Activated CD8-positive, alpha-beta memory T cell treated with anti-CD3 and anti-CD28 coated beads, Interleukin-2, amount 50 U/mL, for 1 hour (primary cell): Measurements from ENCODE around the gene SPTLC2.
"Not testable (repeated sequence)": the region's sequence is repeated elsewhere in the genome, so short reads cannot be mapped to it uniquely, and the experiment has no call there.

ENCODE experiments used
- DNase-seq: peaks from one replicate; pipeline ENCODE4 v3.0.0-alpha.2; 2020; ENCODE audit errors: extremely low read depth

The SPTLC2 gene

DNA sequence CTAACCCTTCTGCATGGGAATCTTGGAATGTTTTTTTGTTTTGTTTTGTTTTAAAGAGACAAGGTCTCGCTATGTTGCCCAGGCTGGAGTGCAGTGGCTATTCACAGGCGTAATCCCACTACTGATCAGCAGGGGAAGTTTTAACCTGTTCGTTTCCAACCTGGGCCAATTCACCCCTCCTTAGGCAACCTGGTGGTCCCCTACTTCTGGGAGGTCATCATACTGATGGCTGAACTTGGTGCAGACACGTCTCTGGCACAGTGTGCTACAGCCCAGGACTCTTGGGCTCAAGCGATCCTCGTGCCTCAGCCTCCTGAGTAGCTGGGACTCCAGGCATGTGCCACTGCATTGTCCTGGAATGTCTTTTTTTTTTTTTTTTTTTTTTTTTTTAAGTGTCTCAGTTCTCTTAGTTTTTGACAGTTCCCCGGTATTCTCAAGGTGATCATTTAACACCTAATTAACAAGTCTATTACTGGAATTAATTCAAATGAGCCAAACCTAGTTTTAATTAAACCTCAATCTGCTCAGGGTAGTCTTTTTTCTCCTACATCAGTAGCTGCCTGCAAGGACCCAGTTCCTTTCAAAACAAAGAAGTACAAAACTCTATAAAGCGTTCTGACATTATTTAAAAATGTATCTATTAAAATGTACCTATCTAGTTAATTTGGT lies 68.8 kb downstream of the SPTLC2 start:
- DNase-seq = no peak

DNA sequence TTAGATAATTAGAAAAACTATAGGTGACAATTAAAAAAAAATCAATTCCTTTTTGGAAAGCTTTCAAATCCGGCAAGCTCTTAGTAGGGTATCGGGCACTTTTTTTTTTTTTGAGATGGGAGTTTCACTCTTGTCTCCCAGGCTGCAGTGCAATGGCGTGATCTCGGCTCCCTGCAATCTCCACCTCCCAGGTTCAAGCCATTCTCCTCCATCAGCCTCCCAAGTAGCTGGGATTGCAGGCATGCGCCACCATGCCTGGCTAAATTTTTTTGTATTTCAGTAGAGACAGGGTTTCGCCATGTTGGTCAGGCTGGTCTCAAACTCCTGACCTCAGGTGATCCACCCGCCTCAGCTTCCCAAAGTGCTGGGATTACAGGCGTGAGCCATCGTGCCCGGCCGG lies 71.3 kb downstream of the SPTLC2 start:
- not testable (repeated sequence) for DNase-seq

DNA sequence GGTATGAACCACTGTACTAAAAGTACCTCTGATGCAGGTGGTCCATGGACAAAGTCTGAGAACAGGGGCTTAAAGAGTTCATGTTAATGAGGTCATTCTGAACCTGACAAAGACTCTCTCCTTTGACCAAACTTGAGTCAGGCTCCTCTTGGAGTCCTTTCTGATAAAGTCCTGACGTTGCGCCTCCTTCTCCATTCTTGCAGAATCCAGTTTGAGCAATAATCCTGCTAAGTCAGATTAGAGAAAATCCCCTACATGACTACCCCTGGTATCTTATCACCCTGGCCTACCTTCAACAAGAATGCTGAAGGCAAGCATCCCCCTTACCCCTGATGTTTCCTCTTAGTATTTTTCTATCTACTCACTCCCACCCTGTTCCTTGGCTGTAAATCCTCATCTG lies 71.9 kb downstream of the SPTLC2 start:
- no peak for DNase-seq

DNA sequence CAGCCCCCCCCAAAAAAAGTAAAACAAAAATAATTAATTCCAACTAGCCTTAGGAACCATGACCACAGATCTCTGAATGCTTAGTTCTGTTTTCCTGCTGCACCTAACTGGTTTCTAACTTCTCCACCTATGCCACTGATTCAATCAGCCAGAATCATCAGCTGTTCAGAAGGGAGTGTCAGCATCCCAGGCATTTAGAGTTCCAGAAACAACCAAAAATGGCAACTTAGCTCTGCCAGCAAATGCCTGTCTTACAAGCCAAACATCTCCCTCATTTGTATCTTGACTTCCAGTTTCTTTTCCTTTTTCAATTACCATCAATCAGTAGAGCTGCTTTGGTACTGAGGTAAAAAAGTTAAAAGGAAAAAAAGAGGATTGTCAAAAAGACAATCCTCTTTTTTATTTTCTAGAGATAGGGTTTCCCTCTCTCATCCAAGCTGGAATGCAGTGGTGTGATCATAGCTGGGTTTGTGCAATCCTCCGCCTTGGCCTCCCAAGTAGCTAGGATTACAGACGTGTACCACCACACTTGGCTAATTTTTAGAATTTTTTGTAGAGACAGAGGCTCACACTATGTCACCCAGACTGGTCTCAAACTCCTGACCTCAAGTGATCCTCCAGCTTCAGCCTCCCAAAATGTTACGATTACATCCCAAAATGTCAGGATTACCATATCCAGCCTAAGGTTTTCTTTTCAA lies 72.7 kb downstream of the SPTLC2 start:
- DNase-seq = no peak

DNA sequence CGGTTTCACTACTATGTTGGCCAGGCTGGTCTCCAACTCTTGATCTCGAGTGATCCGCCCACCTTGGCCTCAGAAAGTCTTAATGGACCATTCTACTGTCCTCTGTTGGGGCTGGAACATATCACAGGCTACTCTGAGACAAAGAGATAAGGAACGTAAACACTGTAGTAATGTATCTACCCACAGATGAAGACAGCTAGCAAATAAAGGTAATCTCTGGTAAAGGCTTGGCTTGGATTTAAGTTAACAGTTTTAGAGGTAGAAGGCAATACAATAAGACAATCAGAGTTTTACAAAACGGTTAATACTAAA lies 73.2 kb downstream of the SPTLC2 start:
- DNase-seq = no peak

DNA sequence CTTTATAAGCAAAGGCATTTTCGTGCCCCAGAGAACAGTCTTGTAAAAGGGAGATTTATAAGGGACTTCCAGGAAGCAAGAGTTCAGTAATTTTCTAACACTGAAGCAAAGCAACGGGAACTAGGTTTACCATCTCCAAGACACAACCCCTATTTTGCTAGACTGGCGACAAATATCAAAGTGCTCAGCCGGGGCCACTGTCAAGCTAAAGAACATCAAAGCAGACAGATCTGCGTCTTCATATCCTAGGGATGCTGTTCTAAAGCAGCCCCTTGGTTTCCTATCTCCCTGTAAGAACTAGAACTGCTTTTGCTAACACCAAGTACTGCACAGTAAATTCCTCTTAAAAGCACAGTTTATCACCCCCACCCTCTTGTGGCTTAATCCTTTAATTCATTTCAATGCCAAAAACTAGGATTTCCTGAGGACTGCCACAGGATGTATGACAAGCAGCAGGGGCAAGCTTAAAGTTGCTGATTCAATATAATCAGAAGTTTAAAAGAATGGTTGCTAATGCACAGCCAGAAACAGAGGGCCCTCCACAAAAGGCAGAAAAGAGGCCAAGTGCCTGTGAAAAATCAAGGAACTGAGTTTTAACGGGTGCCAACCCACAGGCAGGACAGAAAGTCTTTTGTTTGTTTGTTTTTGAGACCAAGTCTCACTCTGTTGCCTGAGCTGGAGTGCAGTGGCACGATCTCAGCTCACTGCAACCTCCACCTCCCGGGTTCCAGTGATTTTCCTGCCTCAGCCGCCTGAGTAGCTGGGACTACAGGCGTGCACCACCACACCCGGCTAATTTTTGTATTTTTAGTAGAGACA lies 73.8 kb downstream of the SPTLC2 start:
- no peak for DNase-seq

DNA sequence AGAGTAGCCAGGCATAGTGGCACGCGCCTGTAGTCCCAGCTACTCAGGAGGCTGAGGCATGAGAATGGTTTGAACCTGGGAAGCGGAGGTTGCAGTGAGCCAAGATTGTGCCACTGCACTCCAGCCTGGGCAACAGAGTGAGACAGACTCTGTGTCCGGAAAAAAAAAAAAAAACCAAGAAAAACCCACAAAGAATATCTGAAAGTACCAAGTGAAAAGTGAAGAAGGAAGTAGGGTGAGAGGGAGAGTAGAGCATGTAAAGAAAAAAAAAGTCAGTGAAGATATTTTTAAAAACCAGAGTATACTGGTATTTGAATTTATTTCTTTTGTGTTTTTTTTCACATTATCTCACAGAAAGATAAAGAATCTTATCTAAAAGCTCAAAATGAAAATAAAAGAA lies 74.5 kb downstream of the SPTLC2 start:
- DNase-seq = no peak

DNA sequence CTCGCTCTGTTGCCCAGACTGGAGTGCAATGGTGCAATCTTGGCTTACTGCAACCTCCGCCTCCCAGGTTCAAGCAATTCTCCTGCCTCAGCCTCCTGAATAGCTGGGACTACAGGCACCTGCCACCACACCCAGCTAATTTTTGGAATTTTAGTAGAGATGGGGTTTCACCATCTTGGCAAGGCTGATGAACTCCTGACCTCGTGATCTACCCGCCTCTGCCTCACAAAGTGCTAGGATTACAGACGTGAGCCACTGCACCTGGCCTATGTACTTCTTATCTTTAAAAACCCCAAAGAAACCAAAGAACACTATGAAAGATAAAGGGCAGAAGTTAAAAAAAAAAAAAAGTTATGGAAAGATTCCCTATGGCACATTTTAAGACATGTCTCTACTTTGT lies 79.5 kb downstream of the SPTLC2 start:
- not testable (repeated sequence) for DNase-seq

DNA sequence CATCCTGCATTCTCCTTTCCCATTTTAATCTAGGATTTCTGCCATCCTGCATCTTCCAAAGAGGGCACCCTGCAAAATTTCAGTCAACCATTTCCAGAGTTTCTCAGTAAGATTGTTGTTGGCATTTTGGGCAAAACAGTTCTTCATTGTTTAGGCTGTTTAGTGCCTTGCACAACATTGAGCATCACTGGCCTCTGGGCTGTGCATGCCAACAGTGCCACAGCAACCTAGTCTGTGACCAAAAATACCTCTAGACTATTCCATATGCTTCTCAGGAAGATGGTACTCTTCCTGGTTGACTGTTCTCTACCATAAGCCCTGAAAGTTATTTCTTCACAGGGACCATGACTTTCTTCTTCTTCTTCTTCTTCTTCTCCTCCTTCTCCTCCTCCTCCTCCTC lies 85.4 kb downstream of the SPTLC2 start:
- DNase-seq = no peak

DNA sequence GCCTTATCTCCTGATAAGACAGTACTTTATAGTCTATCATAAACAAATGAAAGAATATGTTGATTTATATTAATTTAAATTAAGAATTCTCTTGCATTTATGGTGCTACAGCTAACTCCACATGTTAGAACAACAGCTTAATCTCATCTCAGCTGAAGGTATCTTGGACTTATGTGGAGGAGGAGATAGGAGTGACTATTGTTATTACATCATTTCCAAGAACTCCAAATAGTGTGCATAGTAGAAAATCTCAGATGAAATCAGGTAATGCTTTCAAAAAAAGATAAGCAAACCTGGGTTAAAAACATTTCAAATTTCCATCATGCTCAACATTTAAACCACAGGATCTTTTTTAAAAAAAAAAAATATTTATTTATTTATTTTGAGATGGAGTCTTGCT lies 86.5 kb downstream of the SPTLC2 start:
- DNase-seq = no peak

DNA sequence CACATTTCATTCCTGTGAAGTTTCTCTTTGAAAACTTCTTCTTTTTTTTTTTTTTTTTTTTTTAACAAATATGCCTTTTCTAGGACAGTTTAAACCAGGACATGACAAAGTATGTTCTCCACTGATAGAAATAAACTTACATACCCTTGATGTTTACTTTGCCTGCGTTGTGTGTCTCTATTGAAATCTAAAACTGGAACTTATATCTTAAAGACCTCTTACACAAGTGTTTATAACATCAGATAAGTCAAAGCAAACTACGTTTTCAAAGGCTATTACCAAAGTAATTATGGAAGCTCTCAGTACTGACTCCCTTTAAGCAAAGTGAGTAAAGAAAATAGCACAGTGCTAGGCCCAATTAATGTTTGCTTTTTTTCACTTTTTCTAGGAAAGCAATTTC lies 87.2 kb downstream of the SPTLC2 start:
- no peak for DNase-seq

DNA sequence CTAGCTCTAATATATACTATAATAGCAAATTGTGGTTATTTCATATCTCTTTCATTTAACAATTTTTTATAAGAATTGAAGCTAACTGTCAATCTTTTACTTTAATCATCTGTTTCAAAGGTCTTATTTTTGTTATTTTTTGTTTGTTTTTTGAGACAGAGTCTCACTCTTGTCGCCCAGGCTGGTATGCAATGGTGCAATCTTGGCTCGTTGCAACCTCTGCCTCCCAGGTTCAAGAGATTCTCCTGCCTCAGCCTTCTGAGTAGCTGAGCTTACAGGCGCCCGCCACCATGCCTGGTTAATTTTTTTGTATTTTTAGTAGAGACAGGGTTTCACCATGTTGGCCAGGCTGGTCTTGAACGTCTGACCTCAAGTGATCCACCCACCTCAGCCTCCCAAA lies 87.7 kb downstream of the SPTLC2 start:
- not testable (repeated sequence) for DNase-seq

DNA sequence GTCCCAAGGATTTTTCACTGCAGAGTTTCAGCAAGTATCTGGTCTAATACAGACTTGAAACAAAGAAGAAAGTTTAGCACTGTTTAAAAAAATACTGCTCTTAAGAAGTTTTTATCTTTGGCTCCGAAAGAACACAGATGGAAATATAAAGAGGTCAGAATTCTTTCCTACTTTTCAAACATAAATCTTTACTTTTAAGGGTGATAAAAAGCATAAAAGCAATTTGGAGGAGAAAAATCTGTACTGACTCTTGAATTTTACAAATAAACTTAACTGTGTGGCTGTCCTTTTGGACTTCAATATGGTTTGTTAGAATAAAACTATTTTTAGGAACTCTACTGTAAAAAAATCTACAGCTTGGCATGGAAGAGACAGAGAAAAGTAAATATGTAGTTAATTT lies 90.2 kb downstream of the SPTLC2 start:
- no peak for DNase-seq

DNA sequence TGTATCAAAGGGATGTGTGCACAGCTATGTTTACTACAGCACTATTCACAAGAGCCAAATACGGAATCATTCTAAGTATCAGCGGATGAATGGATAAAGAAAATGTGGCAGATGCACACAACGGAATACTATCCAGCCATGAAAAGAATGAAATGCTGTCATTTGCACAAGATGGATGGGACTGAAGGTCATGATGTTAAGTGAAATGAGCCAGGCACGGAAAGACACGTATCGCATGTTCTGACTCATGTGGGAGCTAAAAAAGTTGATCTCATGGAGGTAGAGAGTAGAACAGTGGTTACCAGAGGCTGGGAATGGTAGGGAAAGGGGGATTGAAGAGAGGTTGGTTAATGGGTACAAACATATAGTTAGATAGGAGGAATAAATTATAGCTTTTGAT lies 91.9 kb downstream of the SPTLC2 start:
- no peak for DNase-seq

DNA sequence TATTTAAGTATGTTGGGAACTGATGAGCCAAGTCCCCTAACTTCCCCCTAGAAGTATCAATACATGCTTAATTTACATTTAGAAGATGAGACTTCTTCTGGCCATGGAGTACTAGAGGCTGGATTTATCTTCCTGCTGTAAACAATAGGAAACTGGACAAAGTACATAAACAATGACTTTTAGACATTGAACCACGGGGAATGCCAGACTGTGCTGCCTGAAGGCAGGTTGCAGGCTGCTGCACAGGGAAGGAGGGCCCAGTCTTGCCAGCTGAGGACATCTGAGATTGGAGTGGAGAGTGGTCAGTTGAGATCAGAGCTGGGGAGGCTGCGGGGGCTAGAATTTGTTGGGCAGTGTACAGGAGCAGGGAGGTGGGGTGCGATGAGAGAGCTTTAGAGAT lies 93.3 kb downstream of the SPTLC2 start:
- no peak for DNase-seq

DNA sequence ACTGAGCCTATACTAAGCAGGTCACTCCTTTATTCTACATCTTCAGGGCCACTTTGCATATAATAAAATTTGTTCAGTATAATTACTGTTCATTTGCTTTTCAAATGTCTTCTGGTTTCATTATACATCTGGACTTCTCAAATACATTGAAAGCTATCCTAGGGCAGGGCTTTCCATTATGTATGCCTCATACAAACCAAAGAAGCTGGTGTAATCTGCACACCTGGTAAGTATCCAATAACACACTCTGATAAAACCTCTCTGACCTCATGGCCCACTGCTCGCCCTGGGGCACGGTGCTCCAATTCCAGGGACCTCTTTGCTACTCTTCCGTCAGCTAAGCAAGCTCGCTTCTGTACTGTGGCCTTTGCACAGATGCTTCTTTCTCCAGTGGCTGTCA lies 95.9 kb downstream of the SPTLC2 start:
- DNase-seq = no peak

DNA sequence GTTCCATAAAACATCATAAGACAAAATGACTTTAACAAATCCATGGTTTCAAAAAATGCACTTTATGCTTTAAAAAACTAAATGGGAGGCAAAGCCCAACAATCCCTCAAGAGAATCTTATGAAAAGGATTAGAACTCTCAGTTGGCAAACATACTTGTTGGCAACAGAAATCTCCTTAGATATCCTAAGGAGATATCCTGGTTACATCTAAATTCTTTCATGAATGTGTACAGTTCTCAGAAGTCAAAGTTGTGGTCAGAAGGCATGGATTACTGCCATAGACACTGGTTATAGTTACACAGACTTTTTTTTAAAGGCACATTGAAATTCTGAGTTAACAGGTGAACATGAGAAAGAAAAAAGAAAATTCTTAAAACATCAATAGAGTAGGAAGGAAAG lies 100.3 kb downstream of the SPTLC2 start:
- no peak for DNase-seq

DNA sequence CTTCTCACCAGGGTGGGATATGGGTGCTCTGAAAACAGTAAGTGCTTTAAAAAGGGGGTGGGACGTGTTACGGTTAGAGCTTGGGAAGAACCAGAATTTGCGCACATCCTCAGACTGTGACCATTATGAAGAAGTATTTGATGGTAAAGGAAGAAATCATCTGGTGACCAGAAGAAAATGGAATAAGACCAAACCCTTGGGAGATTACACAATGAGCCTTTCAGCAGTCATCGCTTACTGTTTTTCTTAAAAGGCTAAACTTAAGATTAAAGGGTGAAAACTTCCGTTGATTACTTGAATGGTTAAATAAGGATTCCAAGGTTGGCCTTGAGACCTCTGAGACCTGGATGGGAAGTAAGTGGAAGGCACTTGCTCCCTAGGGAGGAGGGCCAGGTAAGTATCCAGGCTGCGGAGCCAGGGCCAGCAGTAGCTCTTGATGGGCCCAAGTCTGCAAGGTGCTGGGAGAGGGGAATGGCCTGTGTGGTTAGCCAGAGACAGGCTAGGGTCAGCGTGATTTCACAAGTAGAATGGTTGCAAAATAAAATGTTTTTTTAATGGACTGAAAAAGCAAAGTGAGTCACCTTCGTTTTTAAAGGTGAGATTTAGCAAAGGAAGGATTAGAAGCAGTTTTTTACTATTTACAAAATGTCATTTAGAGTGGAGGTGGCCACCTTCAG lies 104.8 kb downstream of the SPTLC2 start:
- no peak for DNase-seq

DNA sequence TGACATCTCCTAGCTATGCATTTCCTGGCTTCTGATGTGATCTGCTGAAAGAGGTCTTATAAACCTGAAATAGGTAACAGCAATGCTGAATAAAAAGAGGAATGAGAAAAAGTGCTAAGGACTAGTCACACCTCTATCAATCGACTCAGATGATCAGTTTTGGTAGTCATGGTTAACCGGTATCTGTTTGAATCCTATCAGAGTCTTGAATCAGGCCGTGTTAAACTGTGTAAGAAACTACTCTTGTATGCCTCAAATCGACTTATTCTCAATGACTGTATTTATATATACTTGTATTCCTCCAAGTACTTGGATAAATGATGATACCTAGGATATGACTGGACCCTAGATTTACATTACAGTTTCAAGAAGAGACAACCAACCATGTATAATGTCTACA lies 107.1 kb downstream of the SPTLC2 start:
- no peak for DNase-seq

DNA sequence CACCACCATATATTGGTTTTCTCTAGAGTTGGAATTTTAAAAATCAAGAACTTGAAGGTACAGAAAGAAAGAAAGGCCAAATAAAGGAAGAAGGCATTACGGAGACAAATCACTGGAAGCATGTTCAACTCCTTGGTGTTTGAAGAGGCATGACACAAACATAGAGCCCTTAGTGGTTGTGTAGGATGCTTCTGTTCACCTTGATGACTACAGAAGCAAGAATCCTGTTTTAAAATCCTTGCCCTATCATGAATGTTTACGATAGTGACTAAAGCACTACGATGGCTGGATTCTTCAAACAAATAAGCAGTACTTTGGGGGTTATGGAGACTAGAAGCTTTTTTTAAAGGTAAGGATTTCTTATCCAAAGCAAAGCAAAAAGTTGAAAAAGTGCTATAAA lies 107.6 kb downstream of the SPTLC2 start:
- no peak for DNase-seq

DNA sequence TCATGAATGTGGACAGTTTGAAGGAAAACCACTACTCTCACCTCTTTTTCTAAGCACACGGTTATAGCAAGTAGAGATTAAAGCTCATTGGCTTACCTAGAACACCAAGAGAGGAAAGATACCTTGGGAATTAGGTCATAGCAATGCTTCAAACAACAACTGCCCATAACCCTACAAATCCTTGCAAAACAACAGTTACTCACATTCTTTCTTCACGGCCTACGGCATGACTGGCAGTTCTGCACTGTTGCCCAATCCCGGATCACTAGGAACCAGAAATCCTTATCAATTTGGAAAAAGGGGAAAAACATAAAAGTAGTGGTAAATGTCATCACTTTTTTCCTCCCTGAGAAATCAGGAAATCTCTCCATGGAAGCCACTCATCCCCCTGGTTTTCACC lies 108.2 kb downstream of the SPTLC2 start:
- no peak for DNase-seq

DNA sequence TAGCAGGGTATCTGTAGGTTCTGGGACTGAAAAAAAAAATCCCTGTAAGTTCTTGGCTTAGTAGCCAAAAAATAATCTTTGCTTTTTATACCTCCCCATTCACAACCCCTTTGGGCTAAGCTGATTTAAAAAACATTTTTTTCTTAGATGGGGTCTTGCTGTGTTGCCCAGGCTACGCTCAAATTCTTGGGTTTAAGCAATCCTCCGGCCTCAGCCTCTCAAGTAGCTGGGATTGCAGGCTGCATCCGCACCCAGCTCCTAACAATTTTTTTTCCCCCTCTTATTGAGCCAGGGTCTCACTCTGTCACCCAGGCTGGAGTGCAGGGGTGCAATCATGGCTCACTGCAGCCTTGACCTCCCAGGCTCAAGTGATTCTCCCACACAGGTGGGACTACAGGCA lies 108.7 kb downstream of the SPTLC2 start:
- DNase-seq = no peak

DNA sequence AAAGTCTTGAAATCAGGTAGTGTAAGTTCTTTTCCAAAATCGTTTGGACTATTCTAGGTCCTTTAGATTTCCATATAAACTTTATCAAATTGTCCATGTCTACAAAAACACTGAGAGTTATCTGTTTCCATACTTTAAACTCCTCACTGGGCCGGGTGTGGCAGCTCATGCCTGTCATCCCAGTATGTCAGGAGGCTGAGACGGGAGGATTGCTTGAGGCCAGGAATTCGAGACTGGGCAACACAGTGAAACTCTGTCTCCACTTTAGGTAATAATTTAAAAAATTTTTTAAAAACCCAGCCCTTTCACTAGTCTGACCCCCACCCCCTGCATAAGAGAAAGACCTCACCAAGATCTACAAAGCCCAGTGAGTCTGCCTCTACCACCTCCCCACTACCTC lies 111.4 kb downstream of the SPTLC2 start:
- DNase-seq = no peak
